NCI-H2107 treated with DMSO at 0.1 percent for 48 hours (cell line): ENCODE results near the gene RALGDS.
"Not testable (repeated sequence)": the region's sequence is repeated elsewhere in the genome, so short reads cannot be mapped to it uniquely, and the experiment has no call there.

Experiments used
- DNase-seq: peaks from one replicate; lab custom pipeline; 2025; ENCODE audit not compliant: unreplicated experiment; lab: John Stamatoyannopoulos, UW

The RALGDS gene

GRCh38 chr9:133071484-133072150 is 49.4 kb downstream of the RALGDS start:
- DNase-seq, result no peak

- not testable (repeated sequence) for DNase-seq
These were observed 50.1 kb downstream of the RALGDS start for GRCh38 chr9:133070985-133071384.

GRCh38 chr9:133070500-133070961 is 50.5 kb downstream of the RALGDS start:
- DNase-seq, result not testable (repeated sequence)

- DNase-seq, result not testable (repeated sequence)
These were observed 52.6 kb downstream of the RALGDS start for GRCh38 chr9:133068431-133068830.

GRCh38 chr9:133067813-133068212 is 53.2 kb downstream of the RALGDS start:
- DNase-seq, result no peak

GRCh38 chr9:133067006-133067405 is 54.0 kb downstream of the RALGDS start:
- DNase-seq, result no peak

GRCh38 chr9:133066181-133066983 is 54.7 kb downstream of the RALGDS start:
- DNase-seq, result no peak

- no peak for DNase-seq
These were observed 56.0 kb downstream of the RALGDS start for GRCh38 chr9:133065070-133065388.

- DNase-seq, result no peak
These were observed 56.6 kb downstream of the RALGDS start for GRCh38 chr9:133064241-133065069.

- no peak for DNase-seq
These were observed 57.4 kb downstream of the RALGDS start for GRCh38 chr9:133063500-133064231.

GRCh38 chr9:133063159-133063499 is 57.9 kb downstream of the RALGDS start:
- no peak for DNase-seq

GRCh38 chr9:133062569-133062968 is 58.5 kb downstream of the RALGDS start:
- not testable (repeated sequence) for DNase-seq

- DNase-seq, result peak; percentile 76
These were observed 59.3 kb downstream of the RALGDS start, which contains the start of gene CEL for GRCh38 chr9:133061764-133062145. Gene CEL, plus strand, starts transcription at chr9:133061981. Its CDS starts 22 bp downstream, at chr9:133062003.

- DNase-seq, result peak; percentile 52
These were observed 59.8 kb downstream of the RALGDS start for GRCh38 chr9:133061019-133061763.

GRCh38 chr9:133060417-133060841 is 60.6 kb downstream of the RALGDS start:
- DNase-seq, result no peak

- DNase-seq, result no peak
These were observed 61.4 kb downstream of the RALGDS start for GRCh38 chr9:133059623-133060022.

- no peak for DNase-seq
These were observed 62.3 kb downstream of the RALGDS start for GRCh38 chr9:133058550-133059320.

GRCh38 chr9:133058071-133058470 is 63.0 kb downstream of the RALGDS start:
- DNase-seq, result no peak

GRCh38 chr9:133057553-133057952 is 63.5 kb downstream of the RALGDS start:
- no peak for DNase-seq
